ENCODE data around the gene CXCR5.
A peak's percentile ranks its signal among the peaks of the same experiment; 100 is the strongest.

The CXCR5 gene

DNA sequence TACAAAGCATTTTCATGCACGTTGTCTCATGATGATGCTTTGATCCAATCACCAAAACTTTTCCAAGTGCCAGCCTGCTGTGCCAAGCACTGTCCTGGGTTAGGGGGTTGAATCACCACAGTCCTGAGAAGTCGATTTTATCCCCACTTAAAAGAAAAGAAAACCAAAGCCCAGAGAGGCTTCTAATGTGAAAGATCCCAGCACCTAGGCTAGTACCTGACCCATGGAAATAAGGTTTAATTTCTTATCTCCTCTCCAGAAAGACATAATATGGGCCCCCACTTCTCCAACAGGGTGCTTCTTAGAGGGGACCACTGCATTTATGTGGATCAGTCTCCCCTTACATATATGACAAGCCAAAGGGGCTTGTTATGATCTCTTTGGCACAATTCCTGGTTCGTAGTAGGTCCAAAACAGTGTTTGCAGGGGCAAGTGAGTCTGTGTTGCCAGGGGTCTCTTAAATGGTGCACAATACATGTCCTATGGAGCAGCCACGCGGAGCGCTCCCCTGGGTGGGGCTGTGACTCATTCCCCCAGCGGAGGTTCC, 43.9 kb downstream of the CXCR5 start:
- no peak for DNase-seq (ENCODE audit: low read depth in 2 of 2)

DNA sequence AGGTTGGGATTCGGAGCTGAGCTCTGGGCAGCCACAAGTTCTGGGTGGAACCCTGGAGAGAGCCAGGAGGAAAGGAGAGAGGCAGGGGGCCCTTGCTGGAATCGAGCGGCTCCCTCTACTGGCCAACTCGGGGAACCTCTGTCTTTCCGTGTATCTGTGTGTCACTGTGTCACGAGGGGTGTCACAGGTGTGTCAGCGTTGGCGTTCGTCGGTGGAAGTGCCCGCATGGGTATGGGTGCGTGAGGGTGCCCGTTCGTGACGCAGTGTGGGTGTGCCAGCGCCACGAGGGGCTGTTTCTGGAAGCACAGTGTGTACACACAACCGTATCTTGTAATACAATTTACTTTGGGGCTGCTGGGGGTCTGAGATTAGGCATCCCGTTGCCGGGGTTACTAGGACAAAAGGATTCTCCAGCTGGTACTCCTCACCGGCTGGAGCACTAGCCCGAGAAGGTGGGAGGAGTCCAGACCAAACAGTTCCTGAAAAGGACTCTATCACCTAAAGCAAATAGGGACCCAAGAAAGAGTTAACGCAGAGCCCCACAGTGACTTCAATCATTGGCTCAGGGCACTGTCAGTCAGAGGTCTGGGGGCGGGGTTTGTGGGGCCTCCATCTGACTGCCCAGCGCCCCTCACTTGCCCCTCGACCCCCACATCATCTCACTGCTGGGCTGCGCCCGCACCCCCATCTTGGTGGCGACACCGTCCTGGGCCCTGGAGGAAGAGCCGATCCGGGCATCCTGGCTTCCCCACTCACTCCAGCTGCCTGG, 44.6 kb downstream of the CXCR5 start:
- DNase-seq (ENCODE audit: low read depth in 2 of 2): peak; percentile 84 to 89

DNA sequence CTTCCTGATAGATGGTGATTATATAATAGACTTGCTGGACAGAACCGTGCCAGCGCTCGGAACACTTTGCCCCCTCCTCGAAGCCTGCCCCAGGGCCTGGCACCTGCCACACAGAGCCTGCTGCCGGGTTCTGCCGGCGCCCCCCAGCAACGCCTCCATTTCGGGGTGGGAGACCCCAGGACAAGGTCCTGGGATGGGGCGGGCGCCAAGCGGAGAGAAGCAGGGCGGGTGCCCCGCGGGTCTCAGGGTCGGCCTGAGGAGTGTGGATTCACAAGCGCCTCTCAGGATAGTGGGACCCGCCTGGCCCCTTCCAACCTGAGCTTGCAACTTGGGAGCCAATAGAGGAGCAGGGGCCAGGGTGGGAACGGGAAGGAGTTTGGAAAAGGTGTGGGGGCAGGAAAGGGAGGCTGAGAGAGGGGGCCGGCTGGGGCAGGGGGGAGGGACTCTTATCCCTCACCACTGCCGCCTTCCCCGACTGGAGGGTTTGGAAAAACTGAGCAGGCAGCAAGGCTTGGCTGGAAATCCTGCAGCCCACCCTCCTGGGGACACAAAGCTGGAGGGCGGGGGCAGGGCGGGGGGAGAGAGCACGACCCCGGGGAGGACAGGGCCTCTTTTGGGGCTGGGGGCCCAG, 45.3 kb downstream of the CXCR5 start:
- DNase-seq (ENCODE audit: low read depth in 2 of 2): no peak

DNA sequence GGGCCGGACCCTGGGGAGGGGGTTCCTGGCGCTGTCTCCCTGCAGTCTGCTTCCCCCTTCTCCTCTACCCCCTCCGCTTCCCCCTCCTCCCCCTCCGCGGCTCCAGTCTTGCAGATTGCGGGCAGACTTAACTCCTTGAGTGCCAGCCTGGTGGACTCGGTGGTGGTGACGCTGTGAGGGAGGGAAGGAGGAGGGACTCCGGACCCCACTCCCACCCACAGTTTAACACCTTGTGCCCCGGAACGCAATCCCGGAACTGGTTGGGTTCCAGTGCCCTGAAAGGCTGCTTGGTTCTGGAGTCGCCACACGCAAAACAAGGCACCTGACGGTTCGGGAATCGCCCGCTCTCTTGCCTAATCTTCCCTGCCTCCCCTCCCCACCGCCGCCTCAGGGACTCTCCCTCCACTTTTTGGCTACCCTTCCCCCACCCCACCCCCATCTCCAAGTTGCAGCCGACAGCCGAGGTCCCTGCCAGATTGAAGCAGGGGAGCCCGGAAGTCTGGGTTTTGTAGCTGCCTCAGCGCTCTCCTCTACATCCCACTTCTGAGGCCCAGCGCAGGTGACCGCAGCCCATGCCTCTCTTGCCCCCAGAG, 45.9 kb downstream of the CXCR5 start:
- peak; percentile 49 to 50 for DNase-seq (ENCODE audit: low read depth in 2 of 2)

- DNase-seq (ENCODE audit: low read depth in 2 of 2): peak; percentile 62 to 85
These were observed 46.5 kb downstream of the CXCR5 start for GRCh38 chr11:118930094-118930712.

GRCh38 chr11:118931571-118931970, 47.9 kb downstream of the CXCR5 start:
- no peak for DNase-seq (ENCODE audit: low read depth in 2 of 2)

- DNase-seq (ENCODE audit: low read depth in 2 of 2): no peak
These were observed 49.8 kb downstream of the CXCR5 start for GRCh38 chr11:118933486-118933885.

- DNase-seq (ENCODE audit: low read depth in 2 of 2): no peak
These were observed 51.7 kb downstream of the CXCR5 start for GRCh38 chr11:118935376-118935775.

DNA sequence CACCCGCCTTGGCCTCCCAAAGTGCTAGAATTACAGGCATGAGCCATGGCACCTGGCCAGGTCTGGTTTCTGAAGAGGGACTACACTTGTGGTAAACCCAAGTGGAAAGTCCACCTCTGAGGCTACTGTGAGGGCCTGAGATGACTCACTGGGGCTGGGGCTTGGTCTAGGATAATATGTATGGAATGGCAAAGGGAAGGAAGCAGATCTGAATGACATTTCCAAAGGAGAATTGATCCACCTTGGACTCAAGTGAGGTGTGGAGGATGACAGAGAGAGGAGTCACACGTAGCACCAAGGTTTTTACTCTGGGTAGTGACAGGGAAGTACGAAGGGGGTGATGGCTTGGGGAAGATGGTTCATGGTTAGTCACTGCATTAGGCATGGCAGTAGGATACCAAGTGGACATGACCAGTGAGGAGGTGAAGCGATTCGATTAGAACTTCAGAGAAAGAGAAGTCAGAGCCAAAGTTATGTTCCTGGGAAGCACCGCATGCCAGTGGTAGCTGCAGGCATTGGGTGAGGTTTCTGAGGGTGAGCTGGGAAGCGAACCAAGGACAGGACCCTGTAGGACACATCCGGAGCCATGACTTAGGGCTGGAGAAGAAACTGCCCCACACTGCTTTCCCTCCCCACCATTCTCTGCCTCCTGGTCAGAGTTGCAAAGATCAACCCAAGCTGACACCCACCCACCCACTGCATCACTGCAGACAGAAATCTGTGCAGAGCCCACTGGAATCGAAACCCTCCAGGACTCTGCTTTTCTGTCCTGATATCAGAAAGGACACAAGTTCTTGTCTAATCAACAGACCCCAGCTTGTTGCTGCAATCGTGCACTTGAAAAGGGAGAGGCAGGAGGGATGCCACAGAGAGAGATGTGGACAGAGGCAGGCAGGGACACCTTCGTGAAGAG, 55.1 kb downstream of the CXCR5 start:
- DNase-seq (ENCODE audit: low read depth in 2 of 2): no peak

DNA sequence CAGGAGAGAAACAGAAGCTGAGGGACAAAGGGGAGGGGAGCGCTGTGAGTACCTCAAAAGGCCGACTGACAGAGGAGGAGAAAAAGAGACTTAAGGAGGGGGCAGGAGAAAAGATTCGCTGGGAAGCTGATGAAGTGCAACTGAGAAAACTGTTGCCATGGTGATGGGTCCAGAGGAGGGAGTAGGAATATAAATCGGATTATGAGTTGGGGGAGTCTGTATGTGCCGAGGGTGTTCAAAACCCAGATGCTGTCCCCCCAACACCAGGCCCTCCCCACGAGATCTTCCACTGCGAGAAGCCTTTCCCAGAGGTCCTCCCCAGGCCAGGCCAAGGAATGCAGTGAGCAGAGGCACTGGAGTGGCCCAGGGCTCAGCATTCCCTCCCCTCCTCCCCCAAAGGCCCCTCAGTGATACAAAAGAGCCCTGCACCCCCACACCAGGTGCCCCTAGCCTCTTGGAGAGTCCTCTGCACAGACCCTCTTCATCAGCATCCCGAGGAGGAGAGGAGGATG, 55.8 kb downstream of the CXCR5 start:
- DNase-seq (ENCODE audit: low read depth in 2 of 2): no peak

- DNase-seq (ENCODE audit: low read depth in 2 of 2): no peak
These were observed 56.4 kb downstream of the CXCR5 start for GRCh38 chr11:118939953-118940598.

DNA sequence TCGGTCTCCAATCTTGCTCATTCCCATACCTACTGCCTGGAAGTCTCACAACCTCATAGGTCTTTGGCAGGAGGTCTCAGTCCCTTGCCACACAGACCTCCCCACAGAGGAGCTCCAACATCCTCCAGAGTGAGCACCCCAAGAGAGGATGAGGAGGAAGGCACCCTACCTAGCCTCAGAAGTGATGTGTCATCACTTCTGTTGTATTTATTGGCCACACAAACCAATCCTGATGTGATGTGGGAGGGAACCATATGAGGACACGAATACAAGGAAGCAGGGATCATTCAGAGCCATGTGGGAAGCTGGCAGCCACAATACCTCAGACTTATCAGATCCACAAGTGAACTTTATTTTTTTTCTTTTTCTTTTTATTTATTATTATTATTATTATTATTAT, 63.4 kb downstream of the CXCR5 start:
- no peak for DNase-seq (ENCODE audit: low read depth in 2 of 2)
